ENCODE results near the gene CT45A2.
"Not testable (repeated sequence)": the region's sequence is repeated elsewhere in the genome, so short reads cannot be mapped to it uniquely, and the experiment has no call there.

DNA sequence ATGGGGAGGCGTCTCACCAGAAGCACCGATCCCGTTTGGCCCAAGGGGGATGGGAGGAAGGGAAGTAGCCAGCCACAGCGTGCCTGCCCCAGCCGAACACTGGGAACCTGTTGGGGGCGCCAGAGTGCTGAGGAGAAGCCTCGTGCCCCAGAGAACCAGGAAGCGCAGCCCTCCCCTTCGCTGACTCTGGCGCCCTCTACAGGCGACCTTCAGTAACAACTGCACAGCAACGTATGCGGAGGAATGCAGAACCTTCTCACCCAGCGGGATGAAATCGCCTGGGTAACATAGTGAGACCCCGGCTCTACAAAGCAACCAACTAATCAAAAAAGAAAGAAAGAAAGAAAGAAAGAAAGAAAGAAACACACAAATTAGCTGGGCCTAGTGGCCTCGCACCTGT lies 51.7 kb downstream of the CT45A2 start, which contains the start of gene CT45A3:
- not testable (repeated sequence) for TF ChIP-seq MXI1 (conservative IDR thresholded peaks at IDR 0.05; ENCODE audit: poor library complexity, severe bottlenecking); TAF1 (IDR thresholded peaks at IDR 0.05; ENCODE audit: low read depth); SMC3 (conservative IDR thresholded peaks at IDR 0.05; ENCODE audit: poor library complexity); CTCF (IDR thresholded peaks at IDR 0.05; ENCODE audit: poor library complexity, severe bottlenecking); EZH2 (IDR thresholded peaks at IDR 0.05; ENCODE audit: borderline replicate concordance, insufficient read depth, low read length, poor library complexity, severe bottlenecking); EP300 (conservative IDR thresholded peaks at IDR 0.05; ENCODE audit: poor library complexity, severe bottlenecking); RAD21 (conservative IDR thresholded peaks at IDR 0.05); POLR2AphosphoS5 (IDR thresholded peaks at IDR 0.05); REST (IDR thresholded peaks at IDR 0.05; ENCODE audit: borderline replicate concordance)
